ENCODE data around the gene ZNF711. TPM values are rescaled to one million over a fixed set of nuclear protein-coding genes. Genes with fewer than 3 reads are reported as not detected.

The ZNF711 gene
- total and polyA plus RNA-seq, 2 donors (not counting 1 experiment from before 2014, with no cell fraction given) = 7.0 to 7.4 TPM

DNA sequence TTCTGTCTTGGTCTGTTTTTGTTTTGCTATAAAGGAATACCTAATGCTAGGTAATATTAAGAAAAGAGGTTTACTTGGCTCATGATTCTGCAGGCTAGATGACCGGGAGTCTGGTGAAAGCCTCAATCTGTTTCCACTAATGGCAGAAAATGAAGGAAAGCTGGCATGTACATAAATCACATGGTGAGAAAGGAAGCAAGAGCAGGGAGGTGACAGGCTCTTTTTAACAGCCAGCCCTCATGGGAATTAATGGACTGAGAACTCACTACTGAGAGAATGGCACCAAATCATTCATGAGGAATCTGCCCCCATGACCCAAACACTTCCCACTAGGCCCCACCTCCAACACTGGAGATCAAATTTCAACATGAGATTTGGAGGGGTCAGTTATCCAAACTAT is 27.8 kb upstream of the ZNF711 start:
- H3K27ac Mint-ChIP-seq = no peak overlapping the region
- intact Hi-C loops (cut with micrococcal nuclease) = no loop called here
- H2AFZ ChIP-seq (ENCODE audit: insufficient read depth, low read depth, low read length, poor library complexity, severe bottlenecking) = no peak overlapping the region
- H3K27me3 ChIP-seq (replicated peaks in 1 of 4; ENCODE audit: control extremely low read depth in 1 of 4, control insufficient read depth in 3 of 4, insufficient read depth in 4 of 4, low read length in 3 of 4) = no peaks in the 10 kb centered on the region
- H4K20me1 ChIP-seq (ENCODE audit: control insufficient read depth, insufficient read depth, low read length, poor library complexity, severe bottlenecking) = no peaks in the 10 kb centered on the region
- H3K4me3 Mint-ChIP-seq = no peak overlapping the region
- ChIA-PET POLR2A (no interaction called here), CTCF (no interaction called here)
- no peaks in the 10 kb centered on the region for H3K36me3 ChIP-seq (replicated peaks in 1 of 2; ENCODE audit: control extremely low read depth in 1 of 2, control insufficient read depth in 1 of 2, extremely low read depth in 1 of 2, insufficient read depth in 2 of 2, low read length in 1 of 2)
- no peak overlapping the region for H3K9ac ChIP-seq (ENCODE audit: low read length)
- H3K79me2 ChIP-seq (ENCODE audit: control insufficient read depth, insufficient read depth, low read length) = no peaks in the 10 kb centered on the region
- no peaks in the 10 kb centered on the region for H3K9me3 Mint-ChIP-seq (ENCODE audit: insufficient read depth)
- DNase-seq (no peak), ATAC-seq (ENCODE audit: low read depth) (no peak)
- H3K27ac ChIP-seq (ENCODE audit: low read length in 2 of 2) = no peak overlapping the region
- no peak overlapping the region for H3K4me3 ChIP-seq (ENCODE audit: control extremely low read depth in 1 of 5, extremely low read depth in 1 of 5, insufficient read depth in 1 of 5, low read depth in 2 of 5, low read length in 4 of 5)
- H3K9me3 ChIP-seq (ENCODE audit: control extremely low read depth in 1 of 3, control insufficient read depth in 2 of 3, insufficient read depth in 1 of 3, low read length in 2 of 3) = no peaks in the 10 kb centered on the region
- 80% methylated on average over 1 of the region's 1 CpG for WGBS (ENCODE audit: insufficient coverage)
- no peaks in the 10 kb centered on the region for H3K27me3 Mint-ChIP-seq
- no peaks in the 10 kb centered on the region for H3K4me1 ChIP-seq (ENCODE audit: control insufficient read depth in 2 of 2, insufficient read depth in 2 of 2, low read length in 2 of 2)
- H3K4me1 Mint-ChIP-seq = no peaks in the 10 kb centered on the region
- TF ChIP-seq EZH2 (IDR thresholded peaks at IDR 0.05; ENCODE audit: borderline replicate concordance, insufficient read depth, low read depth, low read length, poor library complexity, severe bottlenecking) = no peak
- TF ChIP-seq, protein P1, sequence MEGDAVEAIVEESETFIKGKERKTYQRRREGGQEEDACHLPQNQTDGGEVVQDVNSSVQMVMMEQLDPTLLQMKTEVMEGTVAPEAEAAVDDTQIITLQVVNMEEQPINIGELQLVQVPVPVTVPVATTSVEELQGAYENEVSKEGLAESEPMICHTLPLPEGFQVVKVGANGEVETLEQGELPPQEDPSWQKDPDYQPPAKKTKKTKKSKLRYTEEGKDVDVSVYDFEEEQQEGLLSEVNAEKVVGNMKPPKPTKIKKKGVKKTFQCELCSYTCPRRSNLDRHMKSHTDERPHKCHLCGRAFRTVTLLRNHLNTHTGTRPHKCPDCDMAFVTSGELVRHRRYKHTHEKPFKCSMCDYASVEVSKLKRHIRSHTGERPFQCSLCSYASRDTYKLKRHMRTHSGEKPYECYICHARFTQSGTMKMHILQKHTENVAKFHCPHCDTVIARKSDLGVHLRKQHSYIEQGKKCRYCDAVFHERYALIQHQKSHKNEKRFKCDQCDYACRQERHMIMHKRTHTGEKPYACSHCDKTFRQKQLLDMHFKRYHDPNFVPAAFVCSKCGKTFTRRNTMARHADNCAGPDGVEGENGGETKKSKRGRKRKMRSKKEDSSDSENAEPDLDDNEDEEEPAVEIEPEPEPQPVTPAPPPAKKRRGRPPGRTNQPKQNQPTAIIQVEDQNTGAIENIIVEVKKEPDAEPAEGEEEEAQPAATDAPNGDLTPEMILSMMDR (IDR thresholded peaks at IDR 0.05) = no peak
- no peak overlapping the region for H3K4me2 ChIP-seq (replicated peaks; ENCODE audit: low read depth, low read length, poor library complexity, severe bottlenecking)

DNA sequence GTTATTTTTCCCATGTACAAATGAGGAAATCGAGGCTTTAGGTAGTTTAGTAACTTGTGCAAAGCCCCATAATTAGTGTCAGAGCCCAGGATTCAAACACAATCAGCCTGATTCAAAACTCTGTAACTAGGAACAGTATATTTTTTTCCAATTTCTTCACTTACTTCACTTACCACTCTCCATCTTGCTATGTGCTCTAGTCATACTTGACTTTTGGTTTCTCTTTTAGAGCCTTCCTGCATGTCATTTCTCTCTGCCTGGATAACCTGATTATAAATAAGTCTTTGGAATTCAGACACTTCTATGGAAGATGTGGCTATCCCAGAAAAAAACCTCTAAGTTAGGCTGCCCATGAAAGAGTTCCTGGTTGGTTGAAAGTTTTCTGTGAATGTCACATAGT is 22.4 kb upstream of the ZNF711 start:
- DNase-seq = no peak
- intact Hi-C loops (cut with micrococcal nuclease) = no loop called here
- Histone ChIP-seq H3K27ac (ENCODE audit: low read length in 2 of 2) (no peak overlapping the region), H3K9ac (ENCODE audit: low read length) (no peak overlapping the region), H3K36me3 (replicated peaks in 1 of 2; ENCODE audit: control extremely low read depth in 1 of 2, control insufficient read depth in 1 of 2, extremely low read depth in 1 of 2, insufficient read depth in 2 of 2, low read length in 1 of 2) (no peaks in the 10 kb centered on the region), H4K20me1 (ENCODE audit: control insufficient read depth, insufficient read depth, low read length, poor library complexity, severe bottlenecking) (no peaks in the 10 kb centered on the region), H3K79me2 (ENCODE audit: control insufficient read depth, insufficient read depth, low read length) (no peaks in the 10 kb centered on the region), H3K4me3 (ENCODE audit: control extremely low read depth in 1 of 5, extremely low read depth in 1 of 5, insufficient read depth in 1 of 5, low read depth in 2 of 5, low read length in 4 of 5) (no peak overlapping the region), H3K27me3 (replicated peaks in 1 of 4; ENCODE audit: control extremely low read depth in 1 of 4, control insufficient read depth in 3 of 4, insufficient read depth in 4 of 4, low read length in 3 of 4) (no peaks in the 10 kb centered on the region), H3K4me2 (replicated peaks; ENCODE audit: low read depth, low read length, poor library complexity, severe bottlenecking) (no peak overlapping the region), H3K4me1 (ENCODE audit: control insufficient read depth in 2 of 2, insufficient read depth in 2 of 2, low read length in 2 of 2) (no peaks in the 10 kb centered on the region), H2AFZ (ENCODE audit: insufficient read depth, low read depth, low read length, poor library complexity, severe bottlenecking) (no peak overlapping the region), H3K9me3 (ENCODE audit: control extremely low read depth in 1 of 3, control insufficient read depth in 2 of 3, insufficient read depth in 1 of 3, low read length in 2 of 3) (no peaks in the 10 kb centered on the region)
- WGBS (ENCODE audit: insufficient coverage) = no CpG with 5 or more reads among the region's 1 CpG
- CTCF ChIA-PET = no interaction called here
- TF ChIP-seq EZH2 (IDR thresholded peaks at IDR 0.05; ENCODE audit: borderline replicate concordance, insufficient read depth, low read depth, low read length, poor library complexity, severe bottlenecking) = no peak
- TF ChIP-seq, protein P1 (IDR thresholded peaks at IDR 0.05) = no peak
- no peak overlapping the region for H3K4me3 Mint-ChIP-seq
- no peak overlapping the region for H3K27ac Mint-ChIP-seq
- H3K9me3 Mint-ChIP-seq (ENCODE audit: insufficient read depth) = no peaks in the 10 kb centered on the region
- POLR2A ChIA-PET = no interaction called here
- H3K27me3 Mint-ChIP-seq = peaks cover 5% of the 10 kb centered on the region
- peaks cover 1% of the 10 kb centered on the region for H3K4me1 Mint-ChIP-seq
- ATAC-seq (ENCODE audit: low read depth) = no peak

All from B cell (primary cell).